GM10266 (cell line): ENCODE results near the gene PROX2.

ENCODE experiments used
- DNase-seq: peaks from one replicate; pipeline ENCODE4 v3.0.0; 2012; ENCODE audit errors: extremely low spot score
- CTCF ChIP-seq: IDR thresholded peaks from 2 replicates; pipeline ENCODE4 v1.5.1; 2012; ENCODE audit warnings: mild to moderate bottlenecking, low read depth; ENCODE audit not compliant: control insufficient read depth, insufficient read depth; ENCODE audit errors: missing control alignments

Gene PROX2

GRCh38 chr14:74891870-74892269, 15.9 kb upstream of the PROX2 start:
- DNase-seq = no peak
- TF ChIP-seq CTCF = no peak

GRCh38 chr14:74890262-74890661, 14.3 kb upstream of the PROX2 start:
- no peak for TF ChIP-seq CTCF
- no peak for DNase-seq

GRCh38 chr14:74888164-74889158, 12.5 kb upstream of the PROX2 start:
- TF ChIP-seq CTCF = no peak
- no peak for DNase-seq

- DNase-seq = no peak
- TF ChIP-seq CTCF = no peak
Measured at GRCh38 chr14:74886001-74886400, 10.1 kb upstream of the PROX2 start.

- no peak for TF ChIP-seq CTCF
- no peak for DNase-seq
Measured at GRCh38 chr14:74882103-74882920, 6.4 kb upstream of the PROX2 start.

- peak; percentile 97 for DNase-seq
- no peak for TF ChIP-seq CTCF
Measured at GRCh38 chr14:74881431-74882102, 5.6 kb upstream of the PROX2 start, which contains the start of gene DLST. Gene DLST, plus strand, starts transcription at chr14:74881916. Its CDS starts 38 bp downstream, at chr14:74881954.
